GM06990 (cell line): ENCODE measurements around the gene FLYWCH1.

Experiments
- DNase-seq: peaks from one replicate; pipeline ENCODE4 v3.0.0-alpha.2; 2011; ENCODE audit not compliant: insufficient read length; ENCODE audit errors: extremely low read depth
- H3K27me3 ChIP-seq: replicated peaks from 2 replicates; pipeline ENCODE4 v1.6.0; 2011; ENCODE audit warnings: low read length; ENCODE audit not compliant: control insufficient read depth, insufficient read depth
- H3K36me3 ChIP-seq: 2 replicates; pipeline ENCODE4 v1.5.1; 2011; ENCODE audit warnings: low read length; ENCODE audit not compliant: control insufficient read depth, insufficient read depth
- H3K4me3 ChIP-seq: replicated peaks from 2 replicates; pipeline ENCODE4 v1.5.1; 2011; ENCODE audit warnings: low read depth, mild to moderate bottlenecking, control low read depth, low read length
- TF ChIP-seq, protein P1 (sequence below): IDR thresholded peaks from 2 replicates; pipeline ENCODE4 v1.5.1; 2011; ENCODE audit warnings: low read length, control low read depth, mild to moderate bottlenecking, inconsistent platforms; ENCODE audit not compliant: insufficient read depth, poor library complexity, severe bottlenecking

Gene FLYWCH1

DNA sequence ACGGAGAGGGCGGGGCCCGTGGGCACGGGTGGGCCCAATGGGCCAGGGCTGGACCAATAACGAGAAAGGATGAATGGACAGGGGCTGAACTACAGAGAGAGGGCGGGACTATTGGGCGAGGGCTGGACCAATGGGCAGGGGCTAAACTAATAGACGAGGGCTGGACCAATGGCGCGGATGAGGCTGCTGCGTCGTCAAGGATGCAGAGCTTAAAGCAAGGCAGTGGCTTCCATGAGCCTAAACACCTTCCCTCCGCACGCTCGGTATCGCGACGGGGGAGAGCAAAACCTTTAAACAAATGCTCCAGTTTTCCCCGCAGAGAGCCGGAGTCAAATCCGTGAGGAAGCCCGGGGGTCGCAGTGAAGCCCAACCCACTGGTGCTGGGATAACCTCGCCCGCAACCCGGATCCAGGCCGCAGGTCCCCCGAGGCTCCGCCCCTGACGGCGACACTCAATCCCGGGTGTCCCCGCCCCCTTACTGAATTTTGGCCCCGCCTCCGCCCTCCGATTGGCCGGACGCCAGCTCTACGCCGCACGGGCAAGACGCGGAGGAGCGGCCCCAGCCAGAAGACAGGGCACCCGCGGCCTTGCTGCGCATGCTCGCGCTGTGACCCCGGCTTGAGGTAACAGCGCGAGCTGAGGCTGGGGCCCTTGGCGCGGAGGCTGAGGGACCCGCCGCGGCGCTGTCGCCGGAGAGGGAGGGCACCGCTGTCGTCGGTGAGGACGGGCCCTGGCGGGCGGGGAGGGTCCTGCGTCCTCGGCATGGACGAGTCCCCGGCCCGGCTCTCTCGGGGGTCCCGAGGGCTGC, 28.9 kb upstream of the FLYWCH1 start, which contains the start of gene FLYWCH2:
Gene FLYWCH2 (plus strand): TSS at position 566 of the 808 bp plus-strand sequence. CDS start 13,235 bp downstream, outside the sequence.
- no peaks in the 10 kb centered on the region for H3K27me3 ChIP-seq
- H3K36me3 ChIP-seq, result no peaks in the 10 kb centered on the region
- peak within 1 kb of the TSS; percentile 96 for H3K4me3 ChIP-seq
- DNase-seq, result peak; percentile 99
- TF ChIP-seq, protein P1, sequence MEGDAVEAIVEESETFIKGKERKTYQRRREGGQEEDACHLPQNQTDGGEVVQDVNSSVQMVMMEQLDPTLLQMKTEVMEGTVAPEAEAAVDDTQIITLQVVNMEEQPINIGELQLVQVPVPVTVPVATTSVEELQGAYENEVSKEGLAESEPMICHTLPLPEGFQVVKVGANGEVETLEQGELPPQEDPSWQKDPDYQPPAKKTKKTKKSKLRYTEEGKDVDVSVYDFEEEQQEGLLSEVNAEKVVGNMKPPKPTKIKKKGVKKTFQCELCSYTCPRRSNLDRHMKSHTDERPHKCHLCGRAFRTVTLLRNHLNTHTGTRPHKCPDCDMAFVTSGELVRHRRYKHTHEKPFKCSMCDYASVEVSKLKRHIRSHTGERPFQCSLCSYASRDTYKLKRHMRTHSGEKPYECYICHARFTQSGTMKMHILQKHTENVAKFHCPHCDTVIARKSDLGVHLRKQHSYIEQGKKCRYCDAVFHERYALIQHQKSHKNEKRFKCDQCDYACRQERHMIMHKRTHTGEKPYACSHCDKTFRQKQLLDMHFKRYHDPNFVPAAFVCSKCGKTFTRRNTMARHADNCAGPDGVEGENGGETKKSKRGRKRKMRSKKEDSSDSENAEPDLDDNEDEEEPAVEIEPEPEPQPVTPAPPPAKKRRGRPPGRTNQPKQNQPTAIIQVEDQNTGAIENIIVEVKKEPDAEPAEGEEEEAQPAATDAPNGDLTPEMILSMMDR, result no peak

DNA sequence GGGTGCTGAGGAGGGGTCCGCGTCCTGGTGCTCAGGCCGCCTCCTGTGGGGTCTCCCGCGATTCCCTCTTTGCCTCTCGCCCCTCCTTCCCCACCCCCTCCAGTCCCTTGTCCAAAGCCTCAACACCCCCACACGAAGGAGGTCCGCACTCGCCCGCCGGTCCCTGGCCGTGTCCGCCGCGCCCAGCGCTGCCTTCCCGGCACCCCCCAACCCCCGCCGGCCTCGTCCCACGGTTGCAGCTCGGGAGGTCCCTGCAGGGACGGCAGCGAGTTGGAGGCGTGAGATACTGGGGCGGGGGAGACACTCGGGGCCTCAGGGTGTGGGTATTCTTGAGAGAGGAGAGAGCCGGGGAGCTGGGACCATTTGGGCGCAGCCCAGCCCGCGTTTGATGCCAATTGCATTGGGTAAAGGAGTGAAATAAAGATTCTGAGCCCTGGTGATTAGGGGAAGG, 28.2 kb upstream of the FLYWCH1 start:
- Histone ChIP-seq H3K27me3 (no peaks in the 10 kb centered on the region), H3K36me3 (no peaks in the 10 kb centered on the region), H3K4me3 (peak overlapping the region; percentile 96)
- TF ChIP-seq, protein P1, result no peak
- DNase-seq, result no peak

DNA sequence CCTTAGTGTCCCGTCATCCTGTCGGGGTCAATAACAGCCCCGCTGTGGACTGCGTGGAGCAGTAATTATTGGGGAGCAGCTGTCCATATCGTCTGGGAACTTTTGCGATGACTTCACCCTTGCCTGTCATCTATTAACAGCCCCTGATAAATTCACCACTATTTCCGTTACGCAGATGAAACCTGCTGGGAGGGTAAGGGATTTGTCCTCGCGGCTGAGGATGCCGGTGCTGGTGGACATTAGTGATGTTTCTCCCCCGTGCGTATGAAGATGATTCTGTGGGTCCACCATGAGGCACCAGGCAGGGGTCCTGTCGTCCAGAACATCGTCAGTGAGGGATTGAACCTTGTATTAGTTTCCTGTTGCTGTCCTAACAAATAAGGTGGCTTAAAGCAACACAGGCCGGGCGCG, 27.7 kb upstream of the FLYWCH1 start:
- H3K4me3 ChIP-seq, result peak overlapping the region; percentile 96
- TF ChIP-seq, protein P1, result no peak
- no peaks in the 10 kb centered on the region for H3K27me3 ChIP-seq
- H3K36me3 ChIP-seq, result no peaks in the 10 kb centered on the region
- DNase-seq, result no peak

DNA sequence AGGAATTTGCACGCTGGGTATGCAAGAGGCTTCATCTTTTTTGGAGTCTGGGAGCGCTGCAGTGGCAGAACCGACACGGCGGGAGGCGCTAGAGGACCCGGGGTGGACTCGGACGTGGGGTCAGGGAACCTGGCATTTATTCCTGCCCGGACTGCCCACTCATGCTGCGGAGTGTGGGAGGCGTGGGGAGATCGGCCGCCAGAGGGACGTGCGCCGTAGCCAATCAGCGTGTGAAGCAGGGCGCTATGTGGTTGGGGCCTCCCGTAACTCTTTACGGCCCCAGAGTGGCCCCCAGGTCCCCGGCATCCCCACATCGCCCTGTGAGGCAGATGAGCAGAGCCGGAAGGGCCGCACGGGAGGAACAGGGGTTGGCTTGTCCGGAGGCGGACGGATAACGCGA, 17.5 kb upstream of the FLYWCH1 start:
- DNase-seq, result no peak
- H3K36me3 ChIP-seq, result peaks cover 2% of the 10 kb centered on the region
- TF ChIP-seq, protein P1, result no peak
- H3K27me3 ChIP-seq, result no peaks in the 10 kb centered on the region
- no peak overlapping the region for H3K4me3 ChIP-seq

DNA sequence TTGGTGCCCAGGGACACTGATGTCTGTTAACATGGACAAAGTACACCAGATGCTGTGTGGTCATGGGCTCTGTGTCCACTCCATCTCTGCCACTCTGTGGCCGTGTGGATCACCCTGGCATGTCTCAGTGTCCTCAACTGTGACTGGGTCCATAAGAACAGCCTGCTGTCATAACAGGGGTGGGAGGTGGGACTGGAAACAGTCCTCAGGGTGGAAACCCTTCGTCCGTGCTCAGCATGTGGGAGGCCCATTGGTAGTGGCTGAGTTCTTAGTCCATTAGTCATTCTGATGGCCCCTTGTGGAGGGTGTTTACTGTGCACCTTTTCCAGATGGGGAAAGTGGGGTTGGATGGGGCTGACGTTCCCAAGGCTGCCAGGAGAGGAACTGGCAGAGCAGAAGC, 15.9 kb upstream of the FLYWCH1 start:
- Histone ChIP-seq H3K27me3 (no peaks in the 10 kb centered on the region), H3K4me3 (no peak overlapping the region), H3K36me3 (peaks cover 2% of the 10 kb centered on the region)
- TF ChIP-seq, protein P1, result no peak
- DNase-seq, result no peak
